A549 (cell line): ENCODE results near the gene ATP1A3. TPM values are rescaled to one million over a fixed set of nuclear protein-coding genes. Genes with fewer than 3 reads are reported as not detected.
A peak's percentile ranks its signal among the peaks of the same experiment; 100 is the strongest.

Experiments
- ATAC-seq, 2 experiments: fragments of 200-7000 bp in 1 of 2; fragments of >200 bp in 1 of 2; cut with Nextera tagmentation in 1 of 2; cut with Tn5 transposase in 1 of 2; 3 replicates each; pipeline versions ENCODE4 v1.8.0 to v1.9.1; 2018 to 2020; ENCODE audit warnings: mild to moderate bottlenecking in 1 of 2, moderate library complexity in 1 of 2
- CTCF ChIA-PET: fragments of 300-600 bp; sonication (Branson Sonifier 250); formaldehyde crosslinking; extraction: SDS; loops from one replicate; lab custom pipeline; 2021; ENCODE audit warnings: antibody characterized with exemption, inconsistent platforms; lab: Yijun Ruan, JAX
- POLR2A ChIA-PET: fragments of 350-600 bp; formaldehyde crosslinking; extraction: SDS; loops from one replicate; lab custom pipeline; 2021; ENCODE audit warnings: antibody characterized with exemption, inconsistent platforms; lab: Yijun Ruan, JAX
- DNase-seq, 2 experiments: peaks; one replicate each; pipeline versions ENCODE4 v3.0.0 to v3.0.0-alpha.2; 2011 to 2016; ENCODE audit warnings: low read depth in 1 of 2, low spot score in 1 of 2
- FAIRE-seq: peaks from 2 replicates; lab custom pipeline; 2011; peaks lifted over from hg19 to GRCh38; lab: Jason Lieb, UNC
- H3K27ac ChIP-seq, 2 experiments: fragments of >200 bp; sonication (Bioruptor Twin); formaldehyde crosslinking; 3 replicates each; pipeline ENCODE4 v1.5.1; 2016 to 2017
- H3K4me1 ChIP-seq: fragments of >200 bp; sonication (Bioruptor Twin); formaldehyde crosslinking; 3 replicates; pipeline ENCODE4 v1.6.1; 2016
- H3K4me2 ChIP-seq: fragments of >200 bp; sonication (Bioruptor Twin); formaldehyde crosslinking; 3 replicates; pipeline ENCODE4 v1.6.1; 2016
- H3K4me3 ChIP-seq: fragments of >200 bp; sonication (Bioruptor Twin); formaldehyde crosslinking; 3 replicates; pipeline ENCODE4 v1.5.1; 2016
- H3K9me3 ChIP-seq: fragments of >200 bp; sonication (Bioruptor Twin); formaldehyde crosslinking; 3 replicates; pipeline ENCODE4 v1.6.1; 2016
- CBX8 ChIP-seq: fragments of 200-600 bp; sonication (generic); IDR thresholded peaks from 2 replicates; pipeline ENCODE4 v1.6.1; 2016
- CTCF ChIP-seq: fragments of >200 bp; sonication (Bioruptor Twin); formaldehyde crosslinking; IDR thresholded peaks from 3 replicates; pipeline ENCODE4 v1.5.1; 2016
- E2F6 ChIP-seq: IDR thresholded peaks from 2 replicates; pipeline ENCODE4 v1.6.1; 2012; ENCODE audit warnings: low read depth, borderline replicate concordance
- EHMT2 ChIP-seq: fragments of 200-600 bp; sonication (generic); IDR thresholded peaks from 2 replicates; pipeline ENCODE4 v1.6.1; 2016; ENCODE audit warnings: antibody characterized with exemption, low read depth, mild to moderate bottlenecking, moderate library complexity
- ESRRA ChIP-seq: fragments of 150-350 bp; IDR thresholded peaks from 2 replicates; pipeline ENCODE4 v1.6.1; 2014; ENCODE audit warnings: mild to moderate bottlenecking, low read length, borderline replicate concordance
- FOSL2 ChIP-seq, 2 experiments: fragments of 450-650 bp in 1 of 2; fragments of >200 bp in 1 of 2; sonication (Bioruptor Twin) in 1 of 2; formaldehyde crosslinking; IDR thresholded peaks; 2 replicates each; pipeline versions ENCODE4 v1.5.0 to v1.6.1; 2016 to 2020; ENCODE audit warnings: mild to moderate bottlenecking in 1 of 2, moderate library complexity in 1 of 2
- MAX ChIP-seq: IDR thresholded peaks from 2 replicates; pipeline ENCODE4 v1.6.1; 2012
- MYC ChIP-seq: IDR thresholded peaks from 2 replicates; pipeline ENCODE4 v1.6.1; 2012; ENCODE audit warnings: mild to moderate bottlenecking, inconsistent platforms, low read length, improper control_type of control experiment, borderline replicate concordance
- POLR2A ChIP-seq: IDR thresholded peaks from 2 replicates; pipeline ENCODE4 v1.6.1; 2012; ENCODE audit warnings: mild to moderate bottlenecking, low read length
- RAD21 ChIP-seq, 2 experiments: fragments of >200 bp in 1 of 2; sonication (Bioruptor Twin) in 1 of 2; formaldehyde crosslinking in 1 of 2; IDR thresholded peaks in 1 of 2; conservative IDR thresholded peaks in 1 of 2; 2 replicates in 1 of 2; 3 replicates in 1 of 2; pipeline ENCODE4 v1.6.1; 2012 to 2018; ENCODE audit warnings: inconsistent platforms in 1 of 2
- REST ChIP-seq: fragments of 200-600 bp; sonication (generic); IDR thresholded peaks from 2 replicates; pipeline ENCODE4 v1.6.1; 2016; ENCODE audit warnings: antibody characterized with exemption, mild to moderate bottlenecking, moderate library complexity
- RNF2 ChIP-seq: fragments of 200-600 bp; sonication (generic); IDR thresholded peaks from 2 replicates; pipeline ENCODE4 v1.6.1; 2016; ENCODE audit warnings: low read depth, mild to moderate bottlenecking, antibody characterized with exemption, moderate library complexity, borderline replicate concordance
- SMC3 ChIP-seq: fragments of >200 bp; sonication (Bioruptor Twin); formaldehyde crosslinking; IDR thresholded peaks from 3 replicates; pipeline ENCODE4 v1.6.1; 2018; ENCODE audit warnings: inconsistent platforms
- TFCP2L1 ChIP-seq: fragments of 250-450 bp; sonication (Bioruptor Pico); IDR thresholded peaks from 2 replicates; pipeline ENCODE4 v1.5.0; 2021; ENCODE audit warnings: mild to moderate bottlenecking
- TP53 ChIP-seq: fragments of 250-450 bp; sonication (Bioruptor Pico); IDR thresholded peaks from 2 replicates; pipeline ENCODE4 v1.5.0; 2021; ENCODE audit warnings: mild to moderate bottlenecking, moderate library complexity
- USF2 ChIP-seq: fragments of 450-650 bp; IDR thresholded peaks from 2 replicates; pipeline ENCODE4 v1.6.1; 2014; ENCODE audit warnings: antibody characterized with exemption
- ZNF302 ChIP-seq: fragments of 250-450 bp; sonication (Bioruptor Pico); IDR thresholded peaks from 2 replicates; pipeline ENCODE4 v1.9.0; 2021; ENCODE audit warnings: inconsistent platforms, mild to moderate bottlenecking, moderate library complexity
- WGBS: methylation state at CpG from one replicate; pipeline ENCODE4 v1.1.6; 2017; ENCODE audit errors: missing lambda C conversion rate; 5-methylcytosine and 5-hydroxymethylcytosine counted together
- polyA plus RNA-seq, 4 experiments: library from polyadenylated mRNA; depleted of rRNA in 3 of 4; stranded (reverse); fragments of >200 nt; fragmentation: RNase III in 1 of 4; extraction: RNeasy Plus Mini Kit Qiagen cat#74134 plus additional on column Dnase treatment in 1 of 4; gene quantifications; 2 replicates in 3 of 4; 3 replicates in 1 of 4; pipeline ENCODE4 v1.2.3, GENCODE V29; 2011 to 2017

Gene ATP1A3
- polyA plus RNA-seq, 2 of the 4 experiments (the other 2 are of a cell fraction): 0.67 to 3.7 TPM

GRCh38 chr19:41957838-41958366 is 36.1 kb downstream of the ATP1A3 start:
- Histone ChIP-seq H3K4me3 (peak overlapping the region; percentile 76), H3K4me1 (peaks cover 13% of the 10 kb centered on the region), H3K9me3 (no peaks in the 10 kb centered on the region), H3K4me2 (peak overlapping the region; percentile 82), H3K27ac (peak overlapping the region; percentile 80 to 87)
- DNase-seq (peak; percentile 96 to 100), ATAC-seq (peak; percentile 72 to 83), FAIRE-seq (peak; percentile 100)
- POLR2A ChIA-PET: interaction anchor here (1.0 to 4.0 kb wide), 3 partner anchors 85 to 98 kb away, joined by 3 to 34 read pairs (median 24); partner anchors contain the start of gene RPS19
- 0 out of 2 replicates have a peak, but pooled peaks have one; percentile 21 for TF ChIP-seq TFCP2L1
- TF ChIP-seq CTCF: peak; percentile 98
- TF ChIP-seq SMC3: peak; percentile 79
- TF ChIP-seq MYC: peak; percentile 42; the same call in 1 of the 2 replicates
- no peak for TF ChIP-seq FOSL2 (IDR thresholded peaks at IDR 0.05)
- TF ChIP-seq FOSL2 (CRISPR knock-in tag; IDR thresholded peaks at IDR 0.05): 0 out of 2 replicates have a peak, but pooled peaks have one; percentile 5
- no peak for TF ChIP-seq POLR2A
- TF ChIP-seq RAD21 (conservative IDR thresholded peaks at IDR 0.05 in 1 of 2, IDR thresholded peaks at IDR 0.05 in 1 of 2): peak; percentile 89 to 96
- TF ChIP-seq E2F6: 0 out of 2 replicates have a peak, but pooled peaks have one; percentile 42
- TF ChIP-seq USF2: peak; percentile 66
- no peak for TF ChIP-seq RNF2
- TF ChIP-seq REST: no peak
- peak; percentile 64; the same call in 1 of the 2 replicates for TF ChIP-seq TP53 (CRISPR knock-in tag)
- TF ChIP-seq MAX: peak; percentile 57
- TF ChIP-seq ESRRA: peak; percentile 23; the same call in 1 of the 2 replicates
- CTCF ChIA-PET: interaction anchor here (0.6 to 4.3 kb wide), 42 partner anchors 8 to 439 kb away, joined by 3 to 97 read pairs (median 6); partner anchors contain the start of genes CD79A and RPS19
- 2% methylated on average over 10 of the region's 10 CpGs for WGBS

GRCh38 chr19:41957161-41957837 is 36.7 kb downstream of the ATP1A3 start:
- ATAC-seq (peak in 1 of 2 experiments; percentile 0; a peak in 4 of 6 replicates), FAIRE-seq (no peak), DNase-seq (no peak)
- peak overlapping the region; percentile 31 to 64; a peak in 5 of 6 replicates for H3K27ac ChIP-seq
- ChIA-PET POLR2A (interaction anchor here (0.7 to 4.0 kb wide), 4 partner anchors 82 to 97 kb away, joined by 3 to 34 read pairs (median 14); partner anchors contain the start of gene RPS19), CTCF (interaction anchor here (0.6 to 4.3 kb wide), 51 partner anchors 9 to 439 kb away, joined by 3 to 97 read pairs (median 5); partner anchors contain the start of genes CD79A, ERFL and RPS19)
- H3K4me2 ChIP-seq: peak overlapping the region; percentile 82
- H3K9me3 ChIP-seq: no peaks in the 10 kb centered on the region
- 82% methylated on average over 11 of the region's 11 CpGs for WGBS
- no peak for TF ChIP-seq POLR2A
- no peak for TF ChIP-seq CBX8
- TF ChIP-seq EHMT2: no peak
- TF ChIP-seq ZNF302 (CRISPR knock-in tag): no peak
- H3K4me1 ChIP-seq: peaks cover 13% of the 10 kb centered on the region
- no peak overlapping the region for H3K4me3 ChIP-seq
